ENCODE measurements around the gene TMA7B. TPM values are rescaled to one million over a fixed set of nuclear protein-coding genes. Genes with fewer than 3 reads are reported as not detected.

Gene TMA7B
- total RNA-seq, 1 donor: not detected

GRCh38 chr22:39954584-39955055, 5.6 kb upstream of the TMA7B start:
- DNase-seq (ENCODE audit: insufficient read length, low spot score, missing footprints): no peak
- H4K20me1 ChIP-seq (ENCODE audit: insufficient read depth, low read length): no peaks in the 10 kb centered on the region
- H3K4me3 ChIP-seq (ENCODE audit: insufficient read depth, low read length): no peak overlapping the region
- no peak overlapping the region for H3K27ac ChIP-seq (ENCODE audit: low read depth, low read length)
- H3K36me3 ChIP-seq (ENCODE audit: insufficient read depth, low read length): no peaks in the 10 kb centered on the region
- no peak overlapping the region for H2AFZ ChIP-seq (ENCODE audit: low read length)
- TF ChIP-seq CTCF (IDR thresholded peaks at IDR 0.05; ENCODE audit: extremely low read depth, low read depth, low read length): no peak
- peaks cover 1% of the 10 kb centered on the region for H3K4me1 ChIP-seq (ENCODE audit: insufficient read depth, low read length)
- H3K9me3 ChIP-seq (ENCODE audit: low read depth, low read length): no peaks in the 10 kb centered on the region
- no peak overlapping the region for H3K4me2 ChIP-seq (ENCODE audit: insufficient read depth, low read length)
- H3K79me2 ChIP-seq (ENCODE audit: insufficient read depth, low read length): no peaks in the 10 kb centered on the region
- peaks cover 10% of the 10 kb centered on the region for H3K27me3 ChIP-seq (ENCODE audit: insufficient read depth, low read length)

- Histone ChIP-seq H3K36me3 (ENCODE audit: insufficient read depth, low read length) (no peaks in the 10 kb centered on the region), H2AFZ (ENCODE audit: low read length) (no peak overlapping the region), H3K9me3 (ENCODE audit: low read depth, low read length) (no peaks in the 10 kb centered on the region), H3K27me3 (ENCODE audit: insufficient read depth, low read length) (peaks cover 2% of the 10 kb centered on the region), H3K4me2 (ENCODE audit: insufficient read depth, low read length) (no peak overlapping the region), H4K20me1 (ENCODE audit: insufficient read depth, low read length) (no peaks in the 10 kb centered on the region), H3K79me2 (ENCODE audit: insufficient read depth, low read length) (no peaks in the 10 kb centered on the region), H3K4me1 (ENCODE audit: insufficient read depth, low read length) (peaks cover 11% of the 10 kb centered on the region), H3K4me3 (ENCODE audit: insufficient read depth, low read length) (no peak overlapping the region), H3K27ac (ENCODE audit: low read depth, low read length) (no peak overlapping the region)
- DNase-seq (ENCODE audit: insufficient read length, low spot score, missing footprints): no peak
- no peak for TF ChIP-seq CTCF (IDR thresholded peaks at IDR 0.05; ENCODE audit: extremely low read depth, low read depth, low read length)
These were observed 4.5 kb upstream of the TMA7B start for GRCh38 chr22:39955675-39956074.

GRCh38 chr22:39956932-39957664, 3.1 kb upstream of the TMA7B start:
- Histone ChIP-seq H2AFZ (ENCODE audit: low read length) (no peak overlapping the region), H3K27me3 (ENCODE audit: insufficient read depth, low read length) (peaks cover 2% of the 10 kb centered on the region)
- TF ChIP-seq CTCF (IDR thresholded peaks at IDR 0.05; ENCODE audit: extremely low read depth, low read depth, low read length): no peak

GRCh38 chr22:39958009-39958711, 2.0 kb upstream of the TMA7B start:
- peaks cover 24% of the 10 kb centered on the region for H3K4me1 ChIP-seq (ENCODE audit: insufficient read depth, low read length)
- TF ChIP-seq CTCF (IDR thresholded peaks at IDR 0.05; ENCODE audit: extremely low read depth, low read depth, low read length): no peak

More at GRCh38 chr22:39956932-39957664, 3.1 kb upstream of the TMA7B start:
- DNase-seq (ENCODE audit: insufficient read length, low spot score, missing footprints): no peak
- no peak overlapping the region for H3K4me3 ChIP-seq (ENCODE audit: insufficient read depth, low read length)
- peaks cover 24% of the 10 kb centered on the region for H3K4me1 ChIP-seq (ENCODE audit: insufficient read depth, low read length)
- H3K79me2 ChIP-seq (ENCODE audit: insufficient read depth, low read length): no peaks in the 10 kb centered on the region
- H3K27ac ChIP-seq (ENCODE audit: low read depth, low read length): no peak overlapping the region
- H3K9me3 ChIP-seq (ENCODE audit: low read depth, low read length): no peaks in the 10 kb centered on the region
- no peak overlapping the region for H3K4me2 ChIP-seq (ENCODE audit: insufficient read depth, low read length)
- no peaks in the 10 kb centered on the region for H4K20me1 ChIP-seq (ENCODE audit: insufficient read depth, low read length)
- no peaks in the 10 kb centered on the region for H3K36me3 ChIP-seq (ENCODE audit: insufficient read depth, low read length)

More at GRCh38 chr22:39958009-39958711, 2.0 kb upstream of the TMA7B start:
- Histone ChIP-seq H3K27me3 (ENCODE audit: insufficient read depth, low read length) (no peaks in the 10 kb centered on the region), H3K4me3 (ENCODE audit: insufficient read depth, low read length) (no peak overlapping the region), H3K36me3 (ENCODE audit: insufficient read depth, low read length) (no peaks in the 10 kb centered on the region), H3K9me3 (ENCODE audit: low read depth, low read length) (no peaks in the 10 kb centered on the region), H3K27ac (ENCODE audit: low read depth, low read length) (no peak overlapping the region), H3K4me2 (ENCODE audit: insufficient read depth, low read length) (no peak overlapping the region), H4K20me1 (ENCODE audit: insufficient read depth, low read length) (no peaks in the 10 kb centered on the region), H2AFZ (ENCODE audit: low read length) (no peak overlapping the region), H3K79me2 (ENCODE audit: insufficient read depth, low read length) (no peaks in the 10 kb centered on the region)
- DNase-seq (ENCODE audit: insufficient read length, low spot score, missing footprints): no peak

Data from osteoblast (primary cell).